K562 (cell line): ENCODE measurements around the gene DPH7. TPM values are rescaled to one million over a fixed set of nuclear protein-coding genes. Genes with fewer than 3 reads are reported as not detected.

Experiments
- ATAC-seq: fragments of 200-7000 bp; cut with Tn5 transposase; 3 replicates; pipeline ENCODE4 v1.9.1; 2020; ENCODE audit warnings: moderate library complexity
- BruUV-seq: library from RNA; stranded (reverse); fragments of 400-500 nt; replicated peaks from 2 replicates; lab custom pipeline; 2021; lab: Mats Ljungman, UMichigan
- CTCF ChIA-PET: fragments of 300-600 bp; formaldehyde crosslinking; extraction: SDS; loops from one replicate; lab custom pipeline; 2021; ENCODE audit warnings: low intra/inter-chr PET ratio; lab: Yijun Ruan, JAX
- POLR2A ChIA-PET: fragments of 300-600, 350-650 bp; sonication (Branson Sonifier 250); formaldehyde crosslinking; extraction: SDS; loops from one replicate; lab custom pipeline; 2021; ENCODE audit warnings: antibody characterized with exemption, inconsistent platforms; lab: Yijun Ruan, JAX
- DNase-seq, 4 experiments: peaks; one replicate each; pipeline versions ENCODE4 v3.0.0 to v3.0.0-alpha.2; 2011 to 2018; ENCODE audit warnings: low spot score in 3 of 4, mixed read lengths in 3 of 4; ENCODE audit errors: extremely low read depth in 1 of 4
- FAIRE-seq: peaks from 2 replicates; lab custom pipeline; 2011; peaks lifted over from hg19 to GRCh38; lab: Jason Lieb, UNC
- H2AFZ ChIP-seq: 2 replicates; pipeline ENCODE4 v1.6.0; 2011; ENCODE audit warnings: low read depth, low read length, control low read depth, inconsistent platforms
- H3K27ac ChIP-seq: fragments of 200-600 bp; 3 replicates; pipeline ENCODE4 v1.8.0; 2011; ENCODE audit warnings: low read depth, mild to moderate bottlenecking, control low read depth, inconsistent platforms, low read length, moderate library complexity, mixed read lengths; ENCODE audit errors: extremely low read depth
- H3K27me3 ChIP-seq, 2 experiments: fragments of 300-600 bp in 1 of 2; 2 replicates in 1 of 2; 3 replicates in 1 of 2; pipeline versions ENCODE4 v1.6.0 to v1.8.0; 2011; ENCODE audit warnings: inconsistent platforms in 2 of 2, low read length in 2 of 2, mild to moderate bottlenecking in 1 of 2, mixed read lengths in 1 of 2, moderate library complexity in 1 of 2; ENCODE audit not compliant: control insufficient read depth in 2 of 2, insufficient read depth in 2 of 2
- H3K36me3 ChIP-seq: fragments of 300-600 bp; 3 replicates; pipeline ENCODE4 v1.8.0; 2011; ENCODE audit warnings: mild to moderate bottlenecking, low read length, inconsistent platforms; ENCODE audit not compliant: control insufficient read depth, insufficient read depth
- H3K4me1 ChIP-seq, 2 experiments: fragments of 200-600 bp in 1 of 2; replicated peaks in 1 of 2; 2 replicates in 1 of 2; 3 replicates in 1 of 2; pipeline versions ENCODE4 v1.5.1 to v1.8.0; 2011; ENCODE audit warnings: inconsistent platforms in 2 of 2, low read length in 2 of 2, mild to moderate bottlenecking in 1 of 2, mixed read lengths in 1 of 2, moderate library complexity in 1 of 2; ENCODE audit not compliant: control insufficient read depth in 2 of 2, insufficient read depth in 2 of 2
- H3K4me2 ChIP-seq: 2 replicates; pipeline ENCODE4 v1.6.1; 2011; ENCODE audit warnings: low read length, control low read depth, inconsistent platforms, mixed read lengths; ENCODE audit not compliant: insufficient read depth
- H3K4me3 ChIP-seq: fragments of 200-600 bp; sonication (generic), shearing (Covaris generic); 2 replicates; pipeline ENCODE4 v1.5.1; 2016; ENCODE audit warnings: control low read depth, inconsistent platforms
- H3K79me2 ChIP-seq: fragments of 200-600 bp; 3 replicates; pipeline ENCODE4 v1.8.0; 2011; ENCODE audit warnings: low read length, inconsistent platforms; ENCODE audit not compliant: control insufficient read depth, insufficient read depth
- H3K9ac ChIP-seq, 2 experiments: 2 replicates each; pipeline versions ENCODE4 v1.6.0 to v1.6.1; 2011; ENCODE audit warnings: low read depth in 2 of 2, low read length in 2 of 2, control low read depth in 1 of 2, inconsistent platforms in 1 of 2, mild to moderate bottlenecking in 1 of 2, mixed read lengths in 1 of 2; ENCODE audit not compliant: insufficient read depth in 1 of 2
- H3K9me1 ChIP-seq: one replicate; pipeline ENCODE4 v1.6.0; 2011; ENCODE audit warnings: inconsistent platforms, mild to moderate bottlenecking, low read length, moderate library complexity; ENCODE audit not compliant: control insufficient read depth, insufficient read depth
- H3K9me3 ChIP-seq: replicated peaks from 2 replicates; pipeline ENCODE4 v1.5.1; 2011; ENCODE audit warnings: low read depth, low read length, inconsistent platforms; ENCODE audit not compliant: control insufficient read depth, insufficient read depth
- H4K20me1 ChIP-seq: replicated peaks from 2 replicates; pipeline ENCODE4 v1.6.1; 2011; ENCODE audit warnings: low read length, inconsistent platforms, mixed read lengths; ENCODE audit not compliant: control insufficient read depth, insufficient read depth
- NCOA4 ChIP-seq: fragments of 450-650 bp; IDR thresholded peaks from 2 replicates; pipeline ENCODE4 v1.6.1; 2018; ENCODE audit warnings: mild to moderate bottlenecking; ENCODE audit not compliant: partially characterized antibody
- POLR2AphosphoS2 ChIP-seq: IDR thresholded peaks from 2 replicates; pipeline ENCODE4 v1.6.1; 2012; ENCODE audit warnings: low read length, improper control_type of control experiment
- POLR2G ChIP-seq: fragments of 200-400 bp; formaldehyde crosslinking; IDR thresholded peaks from 2 replicates; pipeline ENCODE4 v1.6.1; 2017; ENCODE audit warnings: low read depth, mild to moderate bottlenecking, antibody characterized with exemption, low read length, moderate library complexity
- RFX1 ChIP-seq: fragments of 450-650 bp; IDR thresholded peaks from 2 replicates; pipeline ENCODE4 v1.6.1; 2016; ENCODE audit warnings: mild to moderate bottlenecking, moderate library complexity
- SRSF3 ChIP-seq: fragments of 200-400 bp; formaldehyde crosslinking; IDR thresholded peaks from 2 replicates; pipeline ENCODE4 v1.6.1; 2016; ENCODE audit warnings: mild to moderate bottlenecking, low read length, moderate library complexity; ENCODE audit not compliant: insufficient read depth
- ZNF24 ChIP-seq: fragments of 450-650 bp; IDR thresholded peaks from 2 replicates; pipeline ENCODE4 v1.6.1; 2016
- ZNF76 ChIP-seq: fragments of 250-450 bp; sonication (Bioruptor Pico); IDR thresholded peaks from 2 replicates; pipeline ENCODE4 v1.4.0; 2020; ENCODE audit warnings: mild to moderate bottlenecking, moderate library complexity, borderline replicate concordance
- WGBS: fragments of 100-300 bp; shearing (Covaris generic); methylation state at CpG from one replicate; pipeline ENCODE4 v1.1.6; 2016; ENCODE audit warnings: low coverage, mixed read lengths; ENCODE audit not compliant: insufficient coverage; ENCODE audit errors: missing lambda C conversion rate; 5-methylcytosine and 5-hydroxymethylcytosine counted together
- in situ Hi-C: fragments of 300-500 bp; cut with MboI; formaldehyde crosslinking; loops from 4 replicates; pipeline ENCODE4 v1.15.0; 2018; ENCODE audit warnings: inconsistent platforms, mixed read lengths
- intact Hi-C: fragments of 100-400 bp; cut with micrococcal nuclease; formaldehyde crosslinking; loops from 2 replicates; pipeline ENCODE4 v1.14.2; 2022
- polyA plus RNA-seq, 8 experiments: library from polyadenylated mRNA; depleted of rRNA in 4 of 8; stranded (reverse) in 5 of 8; unstranded in 3 of 8; fragments of >200 nt; fragmentation: Nextera tagmentation in 2 of 8; fragmentation: Illumina TruSeq in 1 of 8; extraction: Ambion mirVana in 2 of 8; extraction: Trizol in 1 of 8; gene quantifications; 2 replicates each; pipeline versions ENCODE4 v1.2.1 to v1.2.3, GENCODE V29; 2011 to 2014; ENCODE audit warnings: inconsistent platforms in 1 of 8, missing spikeins in 1 of 8
- total RNA-seq, 7 experiments: library from RNA; depleted of rRNA in 6 of 7; stranded (reverse); fragments of >200 nt in 6 of 7; fragmentation: Illumina TruSeq in 2 of 7; extraction: Trizol in 2 of 7; gene quantifications; 2 replicates each; pipeline versions ENCODE4 v1.2.1 to v1.2.3, GENCODE V29; 2011 to 2021; ENCODE audit warnings: low replicate concordance in 1 of 7

Gene DPH7
- total and polyA plus RNA-seq, 9 of the 15 experiments (the other 6 are each of a cell fraction or from before 2014, with no cell fraction given) = 13.9 to 68.6 (median 41.3) TPM

DNA sequence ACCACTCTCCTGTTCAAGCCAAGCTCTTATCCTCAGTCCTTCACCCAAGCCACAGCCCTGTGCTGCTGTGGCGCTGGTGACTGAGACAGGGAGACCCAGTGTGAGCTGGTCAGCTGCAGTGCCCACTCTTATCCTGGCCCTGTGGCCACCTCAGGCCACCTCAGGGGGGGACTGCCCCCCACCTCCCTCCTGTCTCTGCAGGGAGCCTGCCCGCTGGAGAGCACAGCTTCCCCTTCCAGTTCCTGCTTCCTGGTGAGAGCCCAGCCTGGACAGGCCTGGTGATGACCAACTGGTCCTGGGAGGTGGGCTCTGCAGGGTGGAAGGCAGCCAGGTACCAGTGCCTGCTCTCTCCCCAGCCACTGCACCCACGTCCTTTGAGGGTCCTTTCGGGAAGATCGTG, 34.5 kb upstream of the DPH7 start:
- in situ Hi-C loops (no loop called here), intact Hi-C loops (no loop called here)
- TF ChIP-seq RFX1 (no peak), SRSF3 (no peak), POLR2AphosphoS2 (0 out of 2 replicates have a peak, but pooled peaks have one; percentile 59), ZNF24 (no peak), NCOA4 (no peak), POLR2G (peak; percentile 36; the same call in 1 of the 2 replicates), ZNF76 (CRISPR knock-in tag) (no peak)
- Histone ChIP-seq H3K4me2 (no peak overlapping the region), H3K9me1 (peaks cover 6% of the 10 kb centered on the region), H3K9ac (peak overlapping the region in 1 of 2 experiments; percentile 77; a peak in 2 of 4 replicates), H2AFZ (no peak overlapping the region), H3K79me2 (peaks cover 22% of the 10 kb centered on the region), H3K27ac (no peak overlapping the region), H4K20me1 (no peaks in the 10 kb centered on the region; the same call in 1 of the 2 replicates), H3K4me3 (no peak overlapping the region), H3K4me1 (peaks cover 21 to 57% of the 10 kb centered on the region in 2 experiments; a peak in 4 of 5 replicates), H3K36me3 (peaks cover 47% of the 10 kb centered on the region; the same call in 2 of the 3 replicates), H3K9me3 (no peaks in the 10 kb centered on the region), H3K27me3 (no peaks in the 10 kb centered on the region)
- FAIRE-seq (no peak), DNase-seq (no peak), ATAC-seq (no peak)
- no TSS peak for BruUV-seq
- WGBS = 89% methylated on average over 4 of the region's 5 CpGs
- CTCF ChIA-PET = no interaction called here
- POLR2A ChIA-PET = interaction anchor here (0.5 kb wide), 1 partner anchor 1609 kb away, joined by 3 read pairs; no protein-coding TSS in a partner anchor
